GM19035 (cell line): Measurements from ENCODE around the gene CCSAP.

Experiments
- ATAC-seq: cut with Tn5 transposase; IDR thresholded peaks from one replicate; pipeline ENCODE4 v1.9.1; 2021; ENCODE audit not compliant: unreplicated experiment

CCSAP gene

GRCh38 chr1:229326601-229327000, 16.2 kb downstream of the CCSAP start:
- ATAC-seq: no peak

- ATAC-seq: no peak
Measured at GRCh38 chr1:229325853-229326487, 16.9 kb downstream of the CCSAP start.

- no peak for ATAC-seq
Measured at GRCh38 chr1:229325401-229325800, 17.4 kb downstream of the CCSAP start.

GRCh38 chr1:229323885-229324553, 18.8 kb downstream of the CCSAP start:
- ATAC-seq: no peak

GRCh38 chr1:229323201-229323600, 19.6 kb downstream of the CCSAP start:
- no peak for ATAC-seq

GRCh38 chr1:229319487-229319886, 23.4 kb downstream of the CCSAP start:
- ATAC-seq: no peak

GRCh38 chr1:229318056-229318455, 24.8 kb downstream of the CCSAP start:
- ATAC-seq: no peak

- ATAC-seq: no peak
Measured at GRCh38 chr1:229316166-229316565, 26.7 kb downstream of the CCSAP start.

GRCh38 chr1:229310833-229311232, 32.0 kb downstream of the CCSAP start:
- ATAC-seq: no peak

GRCh38 chr1:229309684-229310083, 33.2 kb downstream of the CCSAP start:
- no peak for ATAC-seq

- ATAC-seq: no peak
Measured at GRCh38 chr1:229309074-229309473, 33.8 kb downstream of the CCSAP start.

GRCh38 chr1:229305392-229305791, 37.5 kb downstream of the CCSAP start:
- ATAC-seq: no peak

- ATAC-seq: no peak
Measured at GRCh38 chr1:229303855-229304254, 39.0 kb downstream of the CCSAP start.

- no peak for ATAC-seq
Measured at GRCh38 chr1:229302740-229303139, 40.1 kb downstream of the CCSAP start.

GRCh38 chr1:229300099-229300757, 42.6 kb downstream of the CCSAP start:
- ATAC-seq: no peak

- no peak for ATAC-seq
Measured at GRCh38 chr1:229298887-229299503, 43.9 kb downstream of the CCSAP start.

GRCh38 chr1:229298420-229298819, 44.4 kb downstream of the CCSAP start:
- no peak for ATAC-seq

GRCh38 chr1:229297746-229298145, 45.1 kb downstream of the CCSAP start:
- ATAC-seq: no peak

GRCh38 chr1:229296541-229296941, 46.3 kb downstream of the CCSAP start:
- ATAC-seq: no peak

GRCh38 chr1:229295745-229296144, 47.1 kb downstream of the CCSAP start:
- no peak for ATAC-seq

- ATAC-seq: no peak
Measured at GRCh38 chr1:229293528-229294204, 49.2 kb downstream of the CCSAP start.
